Measurements from ENCODE around the gene TPM1. TPM values are rescaled to one million over a fixed set of nuclear protein-coding genes. Genes with fewer than 3 reads are reported as not detected.

TPM1 gene
- total and polyA plus RNA-seq, 2 experiments from 2014 or later: 291 to 353 TPM

DNA sequence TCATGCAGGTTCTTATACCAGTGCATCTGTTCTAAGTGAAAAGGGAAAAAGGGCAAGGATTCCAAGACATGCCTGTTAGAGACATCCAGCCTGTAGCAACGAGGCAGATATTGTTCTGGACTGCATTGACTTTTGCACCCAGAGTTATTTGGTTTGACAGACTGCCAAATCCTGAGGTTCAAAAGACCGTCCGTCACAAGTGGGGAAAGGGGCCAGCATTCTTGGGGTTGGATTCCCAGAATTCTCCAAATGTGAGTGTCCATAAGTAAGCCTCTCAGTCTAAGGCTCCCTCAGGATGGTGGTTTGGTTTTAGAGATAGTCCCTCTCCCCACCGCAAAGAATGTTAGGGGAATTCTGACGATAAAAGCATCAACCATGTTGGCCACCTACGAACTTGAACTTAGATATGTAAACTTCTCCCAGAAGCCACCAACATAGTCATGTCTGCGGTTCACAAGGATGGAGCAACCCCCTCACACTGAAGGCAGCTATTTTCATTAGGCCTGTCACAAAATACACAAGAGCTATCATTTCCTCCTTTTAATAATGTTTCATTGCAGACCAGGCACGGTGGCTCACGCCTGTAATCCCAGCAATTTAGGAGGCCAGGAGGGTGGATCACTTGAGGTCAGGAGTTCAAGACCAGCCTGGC, 65.5 kb downstream of the TPM1 start:
- DNase-seq (ENCODE audit: low spot score): peak; percentile 71
- Histone ChIP-seq H4K20me1 (ENCODE audit: insufficient read depth, poor library complexity, severe bottlenecking) (no peaks in the 10 kb centered on the region), H3K9me2 (replicated peaks; ENCODE audit: insufficient read depth) (no peaks in the 10 kb centered on the region), H3K4me1 (ENCODE audit: insufficient read depth) (peaks cover 11% of the 10 kb centered on the region), H3K27me3 (no peaks in the 10 kb centered on the region), H2AFZ (no peak overlapping the region), H3K79me2 (no peaks in the 10 kb centered on the region), H3K27ac (peak overlapping the region; percentile 66), H3K4me3 (no peak overlapping the region), H3K4me2 (no peak overlapping the region), H3K36me3 (replicated peaks; ENCODE audit: insufficient read depth, low read depth) (no peaks in the 10 kb centered on the region), H3K9me3 (ENCODE audit: low read depth) (no peaks in the 10 kb centered on the region)
- TF ChIP-seq EZH2phosphoT487 (IDR thresholded peaks at IDR 0.05; ENCODE audit: low read depth, severe bottlenecking, unreplicated experiment) (no peak), EZH2 (IDR thresholded peaks at IDR 0.05; ENCODE audit: borderline replicate concordance) (no peak)
- TF ChIP-seq, protein P1, sequence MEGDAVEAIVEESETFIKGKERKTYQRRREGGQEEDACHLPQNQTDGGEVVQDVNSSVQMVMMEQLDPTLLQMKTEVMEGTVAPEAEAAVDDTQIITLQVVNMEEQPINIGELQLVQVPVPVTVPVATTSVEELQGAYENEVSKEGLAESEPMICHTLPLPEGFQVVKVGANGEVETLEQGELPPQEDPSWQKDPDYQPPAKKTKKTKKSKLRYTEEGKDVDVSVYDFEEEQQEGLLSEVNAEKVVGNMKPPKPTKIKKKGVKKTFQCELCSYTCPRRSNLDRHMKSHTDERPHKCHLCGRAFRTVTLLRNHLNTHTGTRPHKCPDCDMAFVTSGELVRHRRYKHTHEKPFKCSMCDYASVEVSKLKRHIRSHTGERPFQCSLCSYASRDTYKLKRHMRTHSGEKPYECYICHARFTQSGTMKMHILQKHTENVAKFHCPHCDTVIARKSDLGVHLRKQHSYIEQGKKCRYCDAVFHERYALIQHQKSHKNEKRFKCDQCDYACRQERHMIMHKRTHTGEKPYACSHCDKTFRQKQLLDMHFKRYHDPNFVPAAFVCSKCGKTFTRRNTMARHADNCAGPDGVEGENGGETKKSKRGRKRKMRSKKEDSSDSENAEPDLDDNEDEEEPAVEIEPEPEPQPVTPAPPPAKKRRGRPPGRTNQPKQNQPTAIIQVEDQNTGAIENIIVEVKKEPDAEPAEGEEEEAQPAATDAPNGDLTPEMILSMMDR (IDR thresholded peaks at IDR 0.05; ENCODE audit: poor library complexity): no peak
- WGBS (ENCODE audit: low lambda C conversion rate, missing lambda C conversion rate): 60% methylated on average over 9 of the region's 9 CpGs

DNA sequence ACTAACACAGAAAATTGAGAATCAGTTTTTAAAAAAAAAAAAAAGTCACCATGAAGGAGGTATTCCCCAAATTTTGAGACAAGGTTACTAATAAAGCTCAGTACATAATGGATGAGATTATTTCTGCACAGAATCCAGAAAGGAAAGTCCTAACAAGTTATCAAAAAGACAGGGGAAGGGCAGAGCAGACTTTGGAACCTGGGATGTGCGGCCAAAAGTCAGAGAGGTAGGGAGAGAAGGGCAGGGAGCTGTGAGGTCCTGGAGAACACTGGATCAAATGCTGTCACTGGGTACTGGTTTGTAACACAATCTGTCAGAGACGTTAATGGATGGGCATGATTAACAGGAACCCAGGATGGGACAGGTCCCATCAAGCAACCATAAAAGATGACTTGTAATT, 67.0 kb downstream of the TPM1 start:
- Histone ChIP-seq H3K79me2 (no peaks in the 10 kb centered on the region), H3K9me2 (replicated peaks; ENCODE audit: insufficient read depth) (no peaks in the 10 kb centered on the region), H3K27me3 (no peaks in the 10 kb centered on the region), H3K4me2 (no peak overlapping the region), H3K36me3 (replicated peaks; ENCODE audit: insufficient read depth, low read depth) (no peaks in the 10 kb centered on the region), H2AFZ (no peak overlapping the region), H3K4me3 (no peak overlapping the region), H3K4me1 (ENCODE audit: insufficient read depth) (peaks cover 11% of the 10 kb centered on the region), H4K20me1 (ENCODE audit: insufficient read depth, poor library complexity, severe bottlenecking) (no peaks in the 10 kb centered on the region), H3K27ac (no peak overlapping the region), H3K9me3 (ENCODE audit: low read depth) (no peaks in the 10 kb centered on the region)
- 76% methylated on average over 2 of the region's 2 CpGs for WGBS (ENCODE audit: low lambda C conversion rate, missing lambda C conversion rate)
- TF ChIP-seq EZH2phosphoT487 (IDR thresholded peaks at IDR 0.05; ENCODE audit: low read depth, severe bottlenecking, unreplicated experiment): no peak
- no peak for TF ChIP-seq EZH2 (IDR thresholded peaks at IDR 0.05; ENCODE audit: borderline replicate concordance)
- TF ChIP-seq, protein P1 (IDR thresholded peaks at IDR 0.05; ENCODE audit: poor library complexity): no peak
- no peak for DNase-seq (ENCODE audit: low spot score)

DNA sequence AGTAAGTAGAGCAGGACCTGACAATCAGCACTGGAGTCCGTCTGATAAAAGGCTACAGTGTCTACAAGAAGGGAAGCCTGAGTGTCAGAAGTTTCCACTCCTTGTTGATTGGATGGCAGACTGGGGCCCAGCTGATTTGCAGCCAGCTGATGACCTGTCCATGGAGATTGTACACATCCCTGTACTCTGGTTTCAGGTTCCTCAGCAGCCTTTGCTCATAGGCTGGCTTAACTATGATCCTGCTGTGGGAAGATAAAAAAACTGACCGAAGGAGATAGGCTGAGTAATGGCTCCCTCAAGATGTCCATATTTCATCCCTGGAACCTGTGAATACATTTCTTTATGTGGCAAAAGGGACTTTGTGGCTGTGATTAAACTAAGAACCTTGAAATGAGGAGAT, 67.4 kb downstream of the TPM1 start:
- H3K27ac ChIP-seq: no peak overlapping the region

More for the DNA sequence above, 67.4 kb downstream of the TPM1 start:
- H3K36me3 ChIP-seq (replicated peaks; ENCODE audit: insufficient read depth, low read depth): no peaks in the 10 kb centered on the region
- H3K4me3 ChIP-seq: no peak overlapping the region
- peak; percentile 63 for DNase-seq (ENCODE audit: low spot score)
- WGBS (ENCODE audit: low lambda C conversion rate, missing lambda C conversion rate): 30% methylated on average over 2 of the region's 2 CpGs
- no peak overlapping the region for H2AFZ ChIP-seq
- no peaks in the 10 kb centered on the region for H4K20me1 ChIP-seq (ENCODE audit: insufficient read depth, poor library complexity, severe bottlenecking)
- H3K9me3 ChIP-seq (ENCODE audit: low read depth): no peaks in the 10 kb centered on the region
- H3K27me3 ChIP-seq: no peaks in the 10 kb centered on the region
- no peak overlapping the region for H3K4me2 ChIP-seq
- H3K79me2 ChIP-seq: no peaks in the 10 kb centered on the region
- H3K4me1 ChIP-seq (ENCODE audit: insufficient read depth): peaks cover 11% of the 10 kb centered on the region
- no peaks in the 10 kb centered on the region for H3K9me2 ChIP-seq (replicated peaks; ENCODE audit: insufficient read depth)
- TF ChIP-seq, protein P1 (IDR thresholded peaks at IDR 0.05; ENCODE audit: poor library complexity): no peak
- no peak for TF ChIP-seq EZH2phosphoT487 (IDR thresholded peaks at IDR 0.05; ENCODE audit: low read depth, severe bottlenecking, unreplicated experiment)
- no peak for TF ChIP-seq EZH2 (IDR thresholded peaks at IDR 0.05; ENCODE audit: borderline replicate concordance)
